Measurements from ENCODE around the gene C11orf97.
"Not testable (repeated sequence)": the region's sequence is repeated elsewhere in the genome, so short reads cannot be mapped to it uniquely, and the experiment has no call there.

C11orf97 gene

GRCh38 chr11:94493281-94494125, 18.8 kb upstream of the C11orf97 start, which contains the start of the genes ANKRD49 and MRE11:
Gene ANKRD49 (plus strand): TSS chr11:94493984. CDS start chr11:94496694, 2,710 bp downstream.
Gene MRE11 (minus strand): TSS chr11:94493844. CDS start chr11:94492801, 1,043 bp downstream.
- H3K4me3 ChIP-seq (ENCODE audit: low read depth, low read length), result peak within 1 kb of the TSS; percentile 82
- peak; percentile 98 for DNase-seq (ENCODE audit: low read depth)
- TF ChIP-seq CTCF (IDR thresholded peaks at IDR 0.05; ENCODE audit: insufficient read depth, low read depth, low read length, missing control alignments), result no peak

- TF ChIP-seq CTCF (IDR thresholded peaks at IDR 0.05; ENCODE audit: insufficient read depth, low read depth, low read length, missing control alignments), result no peak
- DNase-seq (ENCODE audit: low read depth), result no peak
- H3K4me3 ChIP-seq (ENCODE audit: low read depth, low read length), result peak overlapping the region; percentile 82
Measured at GRCh38 chr11:94494126-94494680, 18.1 kb upstream of the C11orf97 start.

- no peak overlapping the region for H3K4me3 ChIP-seq (ENCODE audit: low read depth, low read length)
- DNase-seq (ENCODE audit: low read depth), result no peak
- TF ChIP-seq CTCF (IDR thresholded peaks at IDR 0.05; ENCODE audit: insufficient read depth, low read depth, low read length, missing control alignments), result no peak
Measured at GRCh38 chr11:94500181-94500580, 12.1 kb upstream of the C11orf97 start.

DNA sequence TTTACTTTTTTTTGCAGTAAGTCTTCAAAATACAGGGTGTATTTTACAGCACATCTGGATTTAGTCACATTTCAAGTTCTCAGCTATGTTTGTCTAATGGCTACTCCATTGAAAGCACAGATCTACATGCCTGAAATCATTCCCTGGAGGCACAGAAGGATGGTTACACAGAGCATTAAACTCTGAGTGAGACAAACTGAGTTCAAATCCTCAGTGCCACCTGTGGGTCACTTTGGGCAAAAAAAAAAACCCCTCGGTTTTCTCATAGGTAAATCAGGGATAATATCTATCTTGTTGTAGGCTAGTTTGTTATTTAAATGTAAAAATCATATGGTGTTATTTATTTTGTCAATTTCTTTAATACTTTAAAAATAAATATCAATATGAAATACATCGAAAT, 10.7 kb upstream of the C11orf97 start:
- no peak overlapping the region for H3K4me3 ChIP-seq (ENCODE audit: low read depth, low read length)
- TF ChIP-seq CTCF (IDR thresholded peaks at IDR 0.05; ENCODE audit: insufficient read depth, low read depth, low read length, missing control alignments), result no peak

GRCh38 chr11:94504689-94505293, 7.5 kb upstream of the C11orf97 start:
- DNase-seq (ENCODE audit: low read depth), result peak; percentile 60
- no peak overlapping the region for H3K4me3 ChIP-seq (ENCODE audit: low read depth, low read length)
- peak; percentile 45 for TF ChIP-seq CTCF (IDR thresholded peaks at IDR 0.05; ENCODE audit: insufficient read depth, low read depth, low read length, missing control alignments)

More for the DNA sequence above, 10.7 kb upstream of the C11orf97 start:
- DNase-seq (ENCODE audit: low read depth), result no peak

DNA sequence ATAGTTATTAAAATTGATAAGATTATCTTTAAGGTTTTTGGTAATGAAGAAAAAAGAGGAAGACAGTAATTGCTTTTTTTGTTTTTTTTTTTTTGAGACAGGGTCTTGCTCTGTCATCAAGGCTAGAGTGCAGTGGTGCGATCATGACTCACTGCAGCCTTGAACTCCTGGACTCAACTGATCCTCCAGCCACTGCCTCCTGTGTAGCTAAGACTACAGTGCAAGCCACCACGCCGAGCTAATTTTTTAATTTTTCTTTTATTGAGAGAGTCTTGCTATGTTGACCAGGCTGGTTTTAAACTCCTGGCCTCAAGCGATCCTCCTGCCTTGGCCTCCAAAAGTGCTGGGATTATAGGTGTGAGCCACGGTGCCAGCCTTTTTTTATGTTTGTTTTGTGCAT, 5.7 kb upstream of the C11orf97 start:
- not testable (repeated sequence) for H3K4me3 ChIP-seq (ENCODE audit: low read depth, low read length); DNase-seq (ENCODE audit: low read depth)

- no peak for DNase-seq (ENCODE audit: low read depth)
- no peak for TF ChIP-seq CTCF (IDR thresholded peaks at IDR 0.05; ENCODE audit: insufficient read depth, low read depth, low read length, missing control alignments)
- no peak overlapping the region for H3K4me3 ChIP-seq (ENCODE audit: low read depth, low read length)
Measured at GRCh38 chr11:94507485-94507884, 4.8 kb upstream of the C11orf97 start.

Measured in GM12865 (cell line).